ENCODE results near the gene FOSL1.

The FOSL1 gene

DNA sequence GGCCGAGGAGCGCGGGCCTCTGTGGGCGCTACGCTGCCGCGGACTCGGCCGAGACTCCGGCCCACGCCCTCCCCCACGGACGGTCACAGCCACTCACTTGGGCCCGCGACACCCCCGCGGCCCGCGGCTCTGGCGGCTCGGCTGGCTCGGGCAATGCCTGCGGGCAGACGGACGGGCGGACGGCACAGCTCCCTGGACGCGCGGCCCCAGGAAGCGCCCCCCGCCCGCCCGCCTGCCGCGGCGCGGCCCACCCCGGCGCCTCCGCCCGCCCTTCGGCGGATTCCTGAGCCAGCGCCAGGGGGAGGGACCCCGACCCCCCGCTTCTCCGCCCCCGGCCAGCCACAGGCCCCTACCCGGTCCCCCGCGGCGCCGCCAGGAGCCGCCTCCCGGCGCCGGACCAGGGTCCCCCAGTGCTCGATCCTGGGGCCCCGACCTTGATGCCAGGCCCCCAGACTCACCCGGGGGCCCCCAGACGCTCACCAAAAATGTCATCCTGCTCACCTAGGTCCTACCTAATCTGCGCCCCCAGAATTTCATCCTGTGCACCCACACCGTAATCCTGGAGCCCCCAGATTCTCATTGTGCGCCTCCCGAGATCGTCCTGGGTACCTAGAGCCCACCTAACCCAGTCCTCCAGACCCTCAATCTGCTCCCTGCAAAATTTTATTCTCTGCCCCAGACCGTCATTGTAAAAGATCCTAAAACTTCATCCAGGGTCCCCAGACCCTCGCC, 27.4 kb downstream of the FOSL1 start, which contains the start of gene EFEMP2:
Gene EFEMP2, minus strand, starts transcription at position 215 of the 732 bp plus-strand sequence. CDS start 446 bp downstream, outside the sequence.
- Histone ChIP-seq H2BK12ac (ENCODE audit: low read length) (peak within 1 kb of the TSS; percentile 73), H3K27ac (replicated peaks; ENCODE audit: low read length) (peak within 1 kb of the TSS; percentile 34), H4K91ac (ENCODE audit: low read depth, low read length, poor library complexity) (no peak within 1 kb of the TSS), H3K4ac (ENCODE audit: low read length) (no peak within 1 kb of the TSS), H3K23ac (ENCODE audit: low read depth, low read length, poor library complexity) (peak within 1 kb of the TSS; percentile 94), H3K14ac (ENCODE audit: low read length) (peak within 1 kb of the TSS; percentile 71), H2BK5ac (ENCODE audit: low read length) (no peak within 1 kb of the TSS), H2AK5ac (ENCODE audit: low read depth, low read length) (peak within 1 kb of the TSS; percentile 94), H3K36me3 (replicated peaks in 1 of 2; ENCODE audit: control insufficient read depth in 2 of 2, insufficient read depth in 2 of 2, low read length in 2 of 2) (peaks cover 0 to 3% of the 10 kb centered on the region in 2 donors), H3K4me2 (ENCODE audit: insufficient read depth, low read length, poor library complexity, severe bottlenecking) (peak within 1 kb of the TSS; percentile 100), H2BK120ac (ENCODE audit: low read depth, low read length) (no peak within 1 kb of the TSS), H3K4me3 (ENCODE audit: low read length in 2 of 2) (peak within 1 kb of the TSS; percentile 40 to 87), H4K8ac (ENCODE audit: low read depth, low read length) (peak within 1 kb of the TSS; percentile 65), H3K79me1 (ENCODE audit: low read depth, low read length) (peaks cover 2% of the 10 kb centered on the region), H3K4me1 (ENCODE audit: control insufficient read depth in 2 of 2, insufficient read depth in 1 of 2, low read depth in 1 of 2, low read length in 2 of 2) (peaks cover 3 to 22% of the 10 kb centered on the region in 2 donors), H3K18ac (ENCODE audit: low read length) (peak within 1 kb of the TSS; percentile 97), H2AFZ (ENCODE audit: low read length) (peak within 1 kb of the TSS; percentile 86), H3K9ac (ENCODE audit: low read depth, low read length, poor library complexity) (peak within 1 kb of the TSS; percentile 94), H2BK15ac (ENCODE audit: low read length) (peak within 1 kb of the TSS; percentile 71), H3K9me3 (replicated peaks in 1 of 2; ENCODE audit: control insufficient read depth in 2 of 2, insufficient read depth in 1 of 2, low read depth in 1 of 2, low read length in 2 of 2) (no peaks in the 10 kb centered on the region), H3K27me3 (ENCODE audit: control insufficient read depth in 3 of 3, insufficient read depth in 3 of 3, low read depth in 1 of 3, low read length in 3 of 3) (peaks cover 0 to 5% (median 0%) of the 10 kb centered on the region in 3 experiments)
- peak; percentile 18 for DNase-seq (ENCODE audit: low spot score)
- no CpG with 5 or more reads among the region's 69 CpGs for WGBS, 2 donors (ENCODE audit: extremely low coverage in 2 of 2, insufficient read length in 2 of 2, insufficient replicate concordance in 1 of 2)

- Histone ChIP-seq H3K27me3 (ENCODE audit: control insufficient read depth in 3 of 3, insufficient read depth in 3 of 3, low read depth in 1 of 3, low read length in 3 of 3) (peaks cover 0 to 5% (median 0%) of the 10 kb centered on the region in 3 experiments), H2BK5ac (ENCODE audit: low read length) (no peak overlapping the region), H3K4ac (ENCODE audit: low read length) (no peak overlapping the region), H3K9ac (ENCODE audit: low read depth, low read length, poor library complexity) (peak overlapping the region; percentile 80), H3K4me2 (ENCODE audit: insufficient read depth, low read length, poor library complexity, severe bottlenecking) (peak overlapping the region; percentile 44), H2BK120ac (ENCODE audit: low read depth, low read length) (no peak overlapping the region), H3K79me1 (ENCODE audit: low read depth, low read length) (peaks cover 2% of the 10 kb centered on the region), H3K18ac (ENCODE audit: low read length) (peak overlapping the region; percentile 90), H3K36me3 (replicated peaks in 1 of 2; ENCODE audit: control insufficient read depth in 2 of 2, insufficient read depth in 2 of 2, low read length in 2 of 2) (peaks cover 1 to 10% of the 10 kb centered on the region in 2 donors), H3K4me3 (ENCODE audit: low read length in 2 of 2) (peak overlapping the region in 1 of 2 donors; percentile 75), H3K23ac (ENCODE audit: low read depth, low read length, poor library complexity) (no peak overlapping the region), H2BK15ac (ENCODE audit: low read length) (peak overlapping the region; percentile 71), H2AK5ac (ENCODE audit: low read depth, low read length) (peak overlapping the region; percentile 94), H3K4me1 (ENCODE audit: control insufficient read depth in 2 of 2, insufficient read depth in 1 of 2, low read depth in 1 of 2, low read length in 2 of 2) (peaks cover 5 to 22% of the 10 kb centered on the region in 2 donors), H2AFZ (ENCODE audit: low read length) (peak overlapping the region; percentile 75), H4K91ac (ENCODE audit: low read depth, low read length, poor library complexity) (no peak overlapping the region), H4K8ac (ENCODE audit: low read depth, low read length) (no peak overlapping the region), H3K14ac (ENCODE audit: low read length) (no peak overlapping the region), H2BK12ac (ENCODE audit: low read length) (no peak overlapping the region), H3K9me3 (replicated peaks in 1 of 2; ENCODE audit: control insufficient read depth in 2 of 2, insufficient read depth in 1 of 2, low read depth in 1 of 2, low read length in 2 of 2) (no peaks in the 10 kb centered on the region), H3K27ac (replicated peaks; ENCODE audit: low read length) (no peak overlapping the region)
- no CpG with 5 or more reads among the region's 26 CpGs for WGBS, 2 donors (ENCODE audit: extremely low coverage in 2 of 2, insufficient read length in 2 of 2, insufficient replicate concordance in 1 of 2)
- DNase-seq (ENCODE audit: low spot score): peak; percentile 23
These were observed 28.2 kb downstream of the FOSL1 start for GRCh38 chr11:65871811-65872548.

GRCh38 chr11:65870706-65871681, 29.2 kb downstream of the FOSL1 start:
- DNase-seq (ENCODE audit: low spot score): no peak
- Histone ChIP-seq H3K27ac (replicated peaks; ENCODE audit: low read length) (no peak overlapping the region), H3K27me3 (ENCODE audit: control insufficient read depth in 3 of 3, insufficient read depth in 3 of 3, low read depth in 1 of 3, low read length in 3 of 3) (peaks cover 0 to 5% (median 0%) of the 10 kb centered on the region in 3 experiments)

More at GRCh38 chr11:65870706-65871681, 29.2 kb downstream of the FOSL1 start:
- peak overlapping the region; percentile 71 for H2BK15ac ChIP-seq (ENCODE audit: low read length)
- H3K23ac ChIP-seq (ENCODE audit: low read depth, low read length, poor library complexity): peak overlapping the region; percentile 47
- peaks cover 4 to 19% of the 10 kb centered on the region in 2 donors for H3K36me3 ChIP-seq (replicated peaks in 1 of 2; ENCODE audit: control insufficient read depth in 2 of 2, insufficient read depth in 2 of 2, low read length in 2 of 2)
- no peak overlapping the region for H2BK5ac ChIP-seq (ENCODE audit: low read length)
- no peaks in the 10 kb centered on the region for H3K9me3 ChIP-seq (replicated peaks in 1 of 2; ENCODE audit: control insufficient read depth in 2 of 2, insufficient read depth in 1 of 2, low read depth in 1 of 2, low read length in 2 of 2)
- H3K4ac ChIP-seq (ENCODE audit: low read length): no peak overlapping the region
- H3K18ac ChIP-seq (ENCODE audit: low read length): no peak overlapping the region
- no peak overlapping the region for H4K91ac ChIP-seq (ENCODE audit: low read depth, low read length, poor library complexity)
- H2BK12ac ChIP-seq (ENCODE audit: low read length): peak overlapping the region; percentile 16
- no peak overlapping the region for H2BK120ac ChIP-seq (ENCODE audit: low read depth, low read length)
- peak overlapping the region; percentile 94 for H2AK5ac ChIP-seq (ENCODE audit: low read depth, low read length)
- H3K79me1 ChIP-seq (ENCODE audit: low read depth, low read length): peaks cover 3% of the 10 kb centered on the region
- WGBS, 2 donors (ENCODE audit: extremely low coverage in 2 of 2, insufficient read length in 2 of 2, insufficient replicate concordance in 1 of 2): no CpG with 5 or more reads among the region's 24 CpGs
- H3K9ac ChIP-seq (ENCODE audit: low read depth, low read length, poor library complexity): no peak overlapping the region
- H3K4me3 ChIP-seq (ENCODE audit: low read length in 2 of 2): no peak overlapping the region
- peak overlapping the region; percentile 75 for H2AFZ ChIP-seq (ENCODE audit: low read length)
- no peak overlapping the region for H4K8ac ChIP-seq (ENCODE audit: low read depth, low read length)
- no peak overlapping the region for H3K4me2 ChIP-seq (ENCODE audit: insufficient read depth, low read length, poor library complexity, severe bottlenecking)
- peaks cover 5 to 22% of the 10 kb centered on the region in 2 donors for H3K4me1 ChIP-seq (ENCODE audit: control insufficient read depth in 2 of 2, insufficient read depth in 1 of 2, low read depth in 1 of 2, low read length in 2 of 2)
- H3K14ac ChIP-seq (ENCODE audit: low read length): no peak overlapping the region
